ENCODE data around the gene NFE2L1. TPM values are rescaled to one million over a fixed set of nuclear protein-coding genes. Genes with fewer than 3 reads are reported as not detected.

Gene NFE2L1
- total and polyA plus RNA-seq, 2 of the 8 experiments (the other 6 are each of a cell fraction or from before 2014, with no cell fraction given) = 140 to 143 TPM

DNA sequence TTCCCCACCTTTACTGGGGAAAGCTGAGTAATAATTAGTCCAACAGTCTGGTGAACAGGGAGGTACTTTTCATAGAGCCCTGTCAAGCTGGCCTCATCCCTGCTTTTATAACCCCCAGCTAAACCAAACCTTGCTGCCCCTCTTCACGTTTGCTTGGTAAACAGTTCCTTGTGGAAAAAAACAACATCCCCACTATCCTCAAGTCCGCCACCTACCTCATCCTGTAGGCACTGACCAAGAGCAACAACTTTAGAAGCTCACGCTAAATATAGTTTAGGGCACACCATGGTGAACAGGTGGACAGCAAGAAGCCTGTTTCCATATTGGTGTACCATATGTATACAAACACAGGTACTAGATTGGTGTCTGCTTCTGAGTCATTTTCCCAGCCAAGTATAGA is 16.5 kb downstream of the NFE2L1 start:
- H4K91ac ChIP-seq (replicated peaks; ENCODE audit: insufficient read length, low read length) = no peak overlapping the region
- no peaks in the 10 kb centered on the region for H3K9me3 ChIP-seq (ENCODE audit: insufficient read depth in 2 of 2, low read depth in 1 of 2, low read length in 1 of 2)
- H3K9ac ChIP-seq (replicated peaks in 1 of 4; ENCODE audit: extremely low read depth in 1 of 4, low read depth in 3 of 4, low read length in 3 of 4) = no peak overlapping the region
- no peak overlapping the region for H2BK12ac ChIP-seq (ENCODE audit: low read depth, low read length)
- no peak overlapping the region for H3K4me3 ChIP-seq (ENCODE audit: extremely low read depth in 1 of 4, insufficient read depth in 2 of 4, low read depth in 3 of 4, low read length in 4 of 4)
- DNase-seq (ENCODE audit: low read depth in 1 of 2, low spot score in 2 of 2) (no peak), FAIRE-seq (no peak)
- no peak for TF ChIP-seq CBX5 (IDR thresholded peaks at IDR 0.05; ENCODE audit: low read depth, low read length)
- TF ChIP-seq CTBP2 (IDR thresholded peaks at IDR 0.05; ENCODE audit: borderline replicate concordance, insufficient read depth, insufficient read length, low read length) = no peak
- TF ChIP-seq CTCF (IDR thresholded peaks at IDR 0.05; ENCODE audit: control extremely low read depth in 1 of 3, insufficient read depth in 1 of 3, low read depth in 1 of 3, low read length in 3 of 3) = peak in 2 of 3 experiments; percentile 23 to 24; a peak in 2 of 4 replicates
- no peak for TF ChIP-seq POU5F1 (IDR thresholded peaks at IDR 0.05; ENCODE audit: low read depth, low read length)
- TF ChIP-seq RAD21 (IDR thresholded peaks at IDR 0.05 in 1 of 2, conservative IDR thresholded peaks at IDR 0.05 in 1 of 2; ENCODE audit: low read depth in 2 of 2, low read length in 2 of 2) = 0 out of 4 replicates have a peak, but pooled peaks of 1 of the 2 experiments have one; percentile 9
- H2BK20ac ChIP-seq (ENCODE audit: low read length) = no peak overlapping the region
- peaks cover 13 to 27% of the 10 kb centered on the region in 2 experiments for H4K20me1 ChIP-seq (replicated peaks in 1 of 2; ENCODE audit: control insufficient read depth in 1 of 2, insufficient read depth in 2 of 2, low read length in 2 of 2)
- H3K27ac ChIP-seq (ENCODE audit: low read depth, low read length) = no peak overlapping the region
- H3K23me2 ChIP-seq (ENCODE audit: low read depth, low read length) = no peaks in the 10 kb centered on the region
- peaks cover 0 to 2% (median 0%) of the 10 kb centered on the region in 4 experiments; a peak in 1 of 7 replicates for H3K4me1 ChIP-seq (replicated peaks in 1 of 4; ENCODE audit: control insufficient read depth in 3 of 4, insufficient read depth in 4 of 4, low read length in 3 of 4)
- POLR2A ChIA-PET (ENCODE audit: partially characterized antibody) = interaction anchor here (0.9 to 41.8 kb wide), 8 partner anchors 9 to 87 kb away, joined by 3 to 1227 read pairs (median 10); partner anchors contain the start of genes CBX1, COPZ2 and NFE2L1
- no peak overlapping the region for H4K5ac ChIP-seq (ENCODE audit: insufficient read length, low read depth, low read length)
- H4K8ac ChIP-seq (ENCODE audit: extremely low read depth, insufficient read depth, low read length) = no peak overlapping the region
- H2AK5ac ChIP-seq (ENCODE audit: low read depth, low read length) = no peak overlapping the region
- 82% methylated on average over 3 of the region's 3 CpGs; no CpG with 5 or more reads in 1 of the 2 experiments for WGBS, 2 experiments (ENCODE audit: extremely low coverage in 1 of 2, insufficient coverage in 1 of 2, insufficient read length in 1 of 2, insufficient replicate concordance in 2 of 2, low coverage in 1 of 2, low lambda C conversion rate in 2 of 2, missing lambda C conversion rate in 1 of 2)
- peaks cover 11 to 67% (median 31%) of the 10 kb centered on the region in 4 experiments for H3K36me3 ChIP-seq (ENCODE audit: control insufficient read depth in 2 of 4, insufficient read depth in 4 of 4, low read length in 3 of 4)
- H3K14ac ChIP-seq (ENCODE audit: insufficient read length) = no peak overlapping the region
- H2BK120ac ChIP-seq (replicated peaks; ENCODE audit: low read depth, low read length) = no peak overlapping the region
- no peak overlapping the region for H2BK15ac ChIP-seq (ENCODE audit: low read length)
- no peak overlapping the region for H3K56ac ChIP-seq (replicated peaks; ENCODE audit: insufficient read length, low read depth, low read length)
- H2AFZ ChIP-seq (ENCODE audit: low read length) = no peak overlapping the region
- H2BK5ac ChIP-seq (ENCODE audit: low read depth, low read length) = no peak overlapping the region
- peaks cover 7% of the 10 kb centered on the region for H3K79me1 ChIP-seq (ENCODE audit: low read depth, low read length)
- H3K18ac ChIP-seq (ENCODE audit: extremely low read depth, low read length) = no peak overlapping the region
- H3K79me2 ChIP-seq (ENCODE audit: control insufficient read depth in 1 of 2, insufficient read depth in 2 of 2, low read length in 2 of 2) = peaks cover 0 to 6% of the 10 kb centered on the region in 2 experiments; a peak in 2 of 4 replicates
- CTCF ChIA-PET (ENCODE audit: partially characterized antibody) = interaction anchor here (0.6 to 14.5 kb wide), 17 partner anchors 9 to 69 kb away, joined by 3 to 203 read pairs (median 4); partner anchors contain the start of gene SNX11
- H3K4me2 ChIP-seq (ENCODE audit: insufficient read depth in 1 of 2, low read depth in 2 of 2, low read length in 2 of 2) = no peak overlapping the region
- no peak overlapping the region for H3K4ac ChIP-seq (replicated peaks; ENCODE audit: insufficient read length, low read depth, low read length)
- no peak overlapping the region for H3K23ac ChIP-seq (ENCODE audit: insufficient read length)
- no peaks in the 10 kb centered on the region for H3K27me3 ChIP-seq (replicated peaks in 1 of 4; ENCODE audit: control insufficient read depth in 3 of 4, extremely low read depth in 1 of 4, insufficient read depth in 3 of 4, low read length in 3 of 4)

All from H1 (cell line).